GM12878 (cell line): Measurements from ENCODE around the gene TNKS1BP1. TPM values are rescaled to one million over a fixed set of nuclear protein-coding genes. Genes with fewer than 3 reads are reported as not detected.

Source experiments
- ATAC-seq: fragments of 200-7000 bp; cut with Tn5 transposase; 3 replicates; pipeline ENCODE4 v1.9.1; 2020; ENCODE audit warnings: mild to moderate bottlenecking, moderate library complexity
- BruUV-seq: library from RNA; stranded (reverse); fragments of 400-500 nt; replicated peaks from 2 replicates; lab custom pipeline; 2021; lab: Mats Ljungman, UMichigan
- CTCF ChIA-PET: fragments of 300-600 bp; sonication (Branson Sonifier 250); formaldehyde crosslinking; extraction: SDS; loops from one replicate; lab custom pipeline; 2021; ENCODE audit warnings: inconsistent platforms; lab: Yijun Ruan, JAX
- POLR2A ChIA-PET: fragments of 350-600 bp; formaldehyde crosslinking; extraction: SDS; loops from one replicate; lab custom pipeline; 2021; ENCODE audit warnings: inconsistent platforms; lab: Charles Lee
- RAD21 ChIA-PET: fragments of 300-600 bp; sonication (Branson Sonifier 250); formaldehyde crosslinking; loops from one replicate; lab custom pipeline; 2023; ENCODE audit warnings: antibody characterized with exemption; ENCODE audit not compliant: unreplicated experiment; lab: Charles Lee
- SMC1A ChIA-PET: fragments of 300-600 bp; sonication (Branson Sonifier 250); formaldehyde crosslinking; loops from one replicate; lab custom pipeline; 2023; ENCODE audit not compliant: unreplicated experiment, uncharacterized antibody; lab: Charles Lee
- DNase-seq: peaks from one replicate; pipeline ENCODE4 v3.0.0-alpha.2; 2011; ENCODE audit warnings: low read depth, low spot score
- FAIRE-seq: peaks from 3 replicates; lab custom pipeline; 2011; peaks lifted over from hg19 to GRCh38; lab: Jason Lieb, UNC
- H2AFZ ChIP-seq: 2 replicates; pipeline ENCODE4 v1.6.0; 2011; ENCODE audit warnings: low read depth, low read length, control low read depth; ENCODE audit not compliant: control insufficient read depth
- H3K27ac ChIP-seq: 2 replicates; pipeline ENCODE4 v1.5.1; 2011; ENCODE audit warnings: control low read depth; ENCODE audit not compliant: control insufficient read depth, insufficient read depth
- H3K27me3 ChIP-seq, 2 experiments: replicated peaks in 1 of 2; 2 replicates each; pipeline versions ENCODE4 v1.6.0 to v1.6.1; 2011; ENCODE audit warnings: low read length in 1 of 2; ENCODE audit not compliant: control insufficient read depth in 2 of 2, insufficient read depth in 2 of 2
- H3K36me3 ChIP-seq, 2 experiments: 2 replicates each; pipeline ENCODE4 v1.5.1; 2011; ENCODE audit warnings: low read length in 1 of 2; ENCODE audit not compliant: control insufficient read depth in 2 of 2, insufficient read depth in 2 of 2
- H3K4me1 ChIP-seq: 2 replicates; pipeline ENCODE4 v1.6.1; 2011; ENCODE audit warnings: mild to moderate bottlenecking, low read length, moderate library complexity, mixed read lengths; ENCODE audit not compliant: control insufficient read depth, insufficient read depth
- H3K4me2 ChIP-seq: 2 replicates; pipeline ENCODE4 v1.6.0; 2011; ENCODE audit warnings: control low read depth; ENCODE audit not compliant: control insufficient read depth, insufficient read depth
- H3K4me3 ChIP-seq: fragments of 200-600 bp; sonication (generic); 2 replicates; pipeline ENCODE4 v1.5.1; 2016
- H3K79me2 ChIP-seq: 2 replicates; pipeline ENCODE4 v1.6.0; 2011; ENCODE audit warnings: low read length; ENCODE audit not compliant: control insufficient read depth, insufficient read depth
- H3K9ac ChIP-seq: 2 replicates; pipeline ENCODE4 v1.8.0; 2011; ENCODE audit warnings: low read length, control low read depth, mixed read lengths; ENCODE audit not compliant: control insufficient read depth, insufficient read depth
- H3K9me3 ChIP-seq: replicated peaks from 3 replicates; pipeline ENCODE4 v1.5.1; 2011; ENCODE audit warnings: mild to moderate bottlenecking, low read length; ENCODE audit not compliant: control insufficient read depth, insufficient read depth
- H4K20me1 ChIP-seq: 2 replicates; pipeline ENCODE4 v1.6.0; 2011; ENCODE audit not compliant: control insufficient read depth, insufficient read depth
- BCLAF1 ChIP-seq: fragments of 450-650 bp; IDR thresholded peaks from 2 replicates; pipeline ENCODE4 v1.6.1; 2017; ENCODE audit warnings: antibody characterized with exemption, mild to moderate bottlenecking, moderate library complexity
- CEBPB ChIP-seq, 2 experiments: fragments of 150-350 bp in 1 of 2; IDR thresholded peaks; 2 replicates each; pipeline ENCODE4 v1.6.1; 2012 to 2014; ENCODE audit warnings: low read depth in 2 of 2, low read length in 2 of 2, borderline replicate concordance in 1 of 2, inconsistent platforms in 1 of 2
- CREB1 ChIP-seq: IDR thresholded peaks from 2 replicates; pipeline ENCODE4 v1.6.1; 2012; ENCODE audit warnings: low read depth, mild to moderate bottlenecking, inconsistent platforms
- EED ChIP-seq: sonication (generic); IDR thresholded peaks from 2 replicates; pipeline ENCODE4 v1.6.1; 2016; ENCODE audit warnings: antibody characterized with exemption, low read depth
- GABPA ChIP-seq: IDR thresholded peaks from 2 replicates; pipeline ENCODE4 v1.6.1; 2014; ENCODE audit warnings: antibody characterized with exemption, low read depth, mild to moderate bottlenecking, inconsistent platforms
- KDM1A ChIP-seq: fragments of 200-600 bp; sonication (generic); IDR thresholded peaks from 2 replicates; pipeline ENCODE4 v1.6.1; 2016; ENCODE audit warnings: borderline replicate concordance
- RFX5 ChIP-seq: IDR thresholded peaks from 2 replicates; pipeline ENCODE4 v1.6.1; 2011; ENCODE audit warnings: low read depth, low read length, improper control_type of control experiment
- SMAD1 ChIP-seq: fragments of 450-650 bp; IDR thresholded peaks from 2 replicates; pipeline ENCODE4 v1.6.1; 2018; ENCODE audit warnings: mild to moderate bottlenecking, low read depth; ENCODE audit not compliant: partially characterized antibody
- whole genome bisulfite sequencing: methylation state at CpG from one replicate; pipeline ENCODE4 v1.1.6; 2016; ENCODE audit warnings: low lambda C conversion rate; ENCODE audit not compliant: insufficient replicate concordance, insufficient coverage; ENCODE audit errors: missing lambda C conversion rate; 5-methylcytosine and 5-hydroxymethylcytosine counted together
- in situ Hi-C: fragments of 300-500 bp; cut with MboI; formaldehyde crosslinking; loops from 9 replicates; pipeline ENCODE4 v1.14.3; 2018; ENCODE audit warnings: mixed read lengths
- intact Hi-C: fragments of 100-400 bp; cut with micrococcal nuclease; formaldehyde crosslinking; loops from one replicate; pipeline ENCODE4 v1.14.2; 2022; ENCODE audit not compliant: unreplicated experiment
- polyA plus RNA-seq, 11 experiments: library from polyadenylated mRNA; depleted of rRNA in 4 of 11; unstranded in 6 of 11; stranded (reverse) in 5 of 11; fragments of >200 nt; fragmentation: Nextera tagmentation in 4 of 11; fragmentation: Illumina TruSeq in 1 of 11; extraction: Ambion mirVana in 4 of 11; extraction: Trizol in 1 of 11; gene quantifications; 1 replicate in 1 of 11; 2 replicates in 10 of 11; pipeline versions ENCODE4 v1.2.1 to v1.2.3, GENCODE V29; 2011 to 2016; ENCODE audit warnings: inconsistent platforms in 2 of 11, missing spikeins in 2 of 11, low read depth in 1 of 11
- total RNA-seq, 4 experiments: library from RNA; depleted of rRNA in 3 of 4; stranded (reverse); fragments of >200 nt in 3 of 4; fragmentation: Illumina TruSeq in 1 of 4; extraction: Trizol in 1 of 4; gene quantifications; 2 replicates each; pipeline versions ENCODE4 v1.2.1 to v1.2.3, GENCODE V29; 2013 to 2021
- TF ChIP-seq, protein P1 (sequence below): IDR thresholded peaks from 2 replicates; pipeline ENCODE4 v1.6.1; 2011; ENCODE audit warnings: low read depth, mild to moderate bottlenecking, low read length, moderate library complexity, borderline replicate concordance; ENCODE audit errors: extremely low read depth
- TF ChIP-seq, protein P2 (sequence below): fragments of 450-650 bp; IDR thresholded peaks from 2 replicates; pipeline ENCODE4 v1.6.1; 2017; ENCODE audit warnings: mild to moderate bottlenecking, low read depth, inconsistent platforms; ENCODE audit not compliant: poor library complexity, severe bottlenecking
- TF ChIP-seq, protein P3 (sequence below): IDR thresholded peaks from 2 replicates; pipeline ENCODE4 v1.6.1; 2011; ENCODE audit warnings: borderline replicate concordance, low read depth, mild to moderate bottlenecking, moderate library complexity, mixed read lengths, low read length; ENCODE audit not compliant: insufficient read depth; ENCODE audit errors: extremely low read length
- TF ChIP-seq, protein P4 (sequence below): IDR thresholded peaks from 2 replicates; pipeline ENCODE4 v1.6.1; 2012; ENCODE audit warnings: improper control_type of control experiment, low read depth, low read length; ENCODE audit not compliant: insufficient replicate concordance

Gene TNKS1BP1
- total and polyA plus RNA-seq, 10 of the 15 experiments (the other 5 are each of a cell fraction or from before 2014, with no cell fraction given), result 0.26 to 15.8 (median 4.3) TPM

GRCh38 chr11:57360991-57361390, 36.2 kb upstream of the TNKS1BP1 start:
- no peak overlapping the region for H3K4me3 ChIP-seq
- H3K4me2 ChIP-seq, result no peak overlapping the region
- RAD21 ChIA-PET, result no interaction called here
- no peaks in the 10 kb centered on the region for H3K36me3 ChIP-seq
- SMC1A ChIA-PET, result no interaction called here
- H3K9me3 ChIP-seq, result no peaks in the 10 kb centered on the region
- no peak overlapping the region for H3K27ac ChIP-seq
- POLR2A ChIA-PET, result no interaction called here
- no peak overlapping the region for H3K9ac ChIP-seq
- CTCF ChIA-PET, result interaction anchor here (0.6 to 1.8 kb wide), 6 partner anchors 13 to 283 kb away, joined by 3 to 4 read pairs (median 4); no protein-coding TSS in a partner anchor
- intact Hi-C loops, result no loop called here
- H2AFZ ChIP-seq, result no peak overlapping the region
- in situ Hi-C loops, result no loop called here
- FAIRE-seq (no peak), DNase-seq (no peak), ATAC-seq (no peak)
- no TSS peak for BruUV-seq
- H3K79me2 ChIP-seq, result no peaks in the 10 kb centered on the region
- no peaks in the 10 kb centered on the region for H4K20me1 ChIP-seq
- peaks cover 0 to 3% of the 10 kb centered on the region in 2 experiments; a peak in 2 of 4 replicates for H3K27me3 ChIP-seq
- 78% methylated on average over 8 of the region's 8 CpGs for WGBS
- H3K4me1 ChIP-seq, result no peaks in the 10 kb centered on the region
- no peak for TF ChIP-seq KDM1A
- TF ChIP-seq EED, result no peak
- TF ChIP-seq SMAD1, result no peak
- TF ChIP-seq CEBPB (IDR thresholded peaks at IDR 0.05; ENCODE audit: borderline replicate concordance in 1 of 2, low read depth in 2 of 2, low read length in 2 of 2), result no peak
- TF ChIP-seq, protein P1, sequence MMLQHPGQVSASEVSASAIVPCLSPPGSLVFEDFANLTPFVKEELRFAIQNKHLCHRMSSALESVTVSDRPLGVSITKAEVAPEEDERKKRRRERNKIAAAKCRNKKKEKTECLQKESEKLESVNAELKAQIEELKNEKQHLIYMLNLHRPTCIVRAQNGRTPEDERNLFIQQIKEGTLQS, result no peak
- no peak for TF ChIP-seq GABPA
- TF ChIP-seq, protein P2, sequence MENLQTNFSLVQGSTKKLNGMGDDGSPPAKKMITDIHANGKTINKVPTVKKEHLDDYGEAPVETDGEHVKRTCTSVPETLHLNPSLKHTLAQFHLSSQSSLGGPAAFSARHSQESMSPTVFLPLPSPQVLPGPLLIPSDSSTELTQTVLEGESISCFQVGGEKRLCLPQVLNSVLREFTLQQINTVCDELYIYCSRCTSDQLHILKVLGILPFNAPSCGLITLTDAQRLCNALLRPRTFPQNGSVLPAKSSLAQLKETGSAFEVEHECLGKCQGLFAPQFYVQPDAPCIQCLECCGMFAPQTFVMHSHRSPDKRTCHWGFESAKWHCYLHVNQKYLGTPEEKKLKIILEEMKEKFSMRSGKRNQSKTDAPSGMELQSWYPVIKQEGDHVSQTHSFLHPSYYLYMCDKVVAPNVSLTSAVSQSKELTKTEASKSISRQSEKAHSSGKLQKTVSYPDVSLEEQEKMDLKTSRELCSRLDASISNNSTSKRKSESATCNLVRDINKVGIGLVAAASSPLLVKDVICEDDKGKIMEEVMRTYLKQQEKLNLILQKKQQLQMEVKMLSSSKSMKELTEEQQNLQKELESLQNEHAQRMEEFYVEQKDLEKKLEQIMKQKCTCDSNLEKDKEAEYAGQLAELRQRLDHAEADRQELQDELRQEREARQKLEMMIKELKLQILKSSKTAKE, result no peak
- no peak for TF ChIP-seq RFX5
- no peak for TF ChIP-seq BCLAF1
- TF ChIP-seq, protein P3, sequence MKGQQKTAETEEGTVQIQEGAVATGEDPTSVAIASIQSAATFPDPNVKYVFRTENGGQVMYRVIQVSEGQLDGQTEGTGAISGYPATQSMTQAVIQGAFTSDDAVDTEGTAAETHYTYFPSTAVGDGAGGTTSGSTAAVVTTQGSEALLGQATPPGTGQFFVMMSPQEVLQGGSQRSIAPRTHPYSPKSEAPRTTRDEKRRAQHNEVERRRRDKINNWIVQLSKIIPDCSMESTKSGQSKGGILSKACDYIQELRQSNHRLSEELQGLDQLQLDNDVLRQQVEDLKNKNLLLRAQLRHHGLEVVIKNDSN, result no peak
- TF ChIP-seq CREB1, result no peak
- TF ChIP-seq, protein P4, sequence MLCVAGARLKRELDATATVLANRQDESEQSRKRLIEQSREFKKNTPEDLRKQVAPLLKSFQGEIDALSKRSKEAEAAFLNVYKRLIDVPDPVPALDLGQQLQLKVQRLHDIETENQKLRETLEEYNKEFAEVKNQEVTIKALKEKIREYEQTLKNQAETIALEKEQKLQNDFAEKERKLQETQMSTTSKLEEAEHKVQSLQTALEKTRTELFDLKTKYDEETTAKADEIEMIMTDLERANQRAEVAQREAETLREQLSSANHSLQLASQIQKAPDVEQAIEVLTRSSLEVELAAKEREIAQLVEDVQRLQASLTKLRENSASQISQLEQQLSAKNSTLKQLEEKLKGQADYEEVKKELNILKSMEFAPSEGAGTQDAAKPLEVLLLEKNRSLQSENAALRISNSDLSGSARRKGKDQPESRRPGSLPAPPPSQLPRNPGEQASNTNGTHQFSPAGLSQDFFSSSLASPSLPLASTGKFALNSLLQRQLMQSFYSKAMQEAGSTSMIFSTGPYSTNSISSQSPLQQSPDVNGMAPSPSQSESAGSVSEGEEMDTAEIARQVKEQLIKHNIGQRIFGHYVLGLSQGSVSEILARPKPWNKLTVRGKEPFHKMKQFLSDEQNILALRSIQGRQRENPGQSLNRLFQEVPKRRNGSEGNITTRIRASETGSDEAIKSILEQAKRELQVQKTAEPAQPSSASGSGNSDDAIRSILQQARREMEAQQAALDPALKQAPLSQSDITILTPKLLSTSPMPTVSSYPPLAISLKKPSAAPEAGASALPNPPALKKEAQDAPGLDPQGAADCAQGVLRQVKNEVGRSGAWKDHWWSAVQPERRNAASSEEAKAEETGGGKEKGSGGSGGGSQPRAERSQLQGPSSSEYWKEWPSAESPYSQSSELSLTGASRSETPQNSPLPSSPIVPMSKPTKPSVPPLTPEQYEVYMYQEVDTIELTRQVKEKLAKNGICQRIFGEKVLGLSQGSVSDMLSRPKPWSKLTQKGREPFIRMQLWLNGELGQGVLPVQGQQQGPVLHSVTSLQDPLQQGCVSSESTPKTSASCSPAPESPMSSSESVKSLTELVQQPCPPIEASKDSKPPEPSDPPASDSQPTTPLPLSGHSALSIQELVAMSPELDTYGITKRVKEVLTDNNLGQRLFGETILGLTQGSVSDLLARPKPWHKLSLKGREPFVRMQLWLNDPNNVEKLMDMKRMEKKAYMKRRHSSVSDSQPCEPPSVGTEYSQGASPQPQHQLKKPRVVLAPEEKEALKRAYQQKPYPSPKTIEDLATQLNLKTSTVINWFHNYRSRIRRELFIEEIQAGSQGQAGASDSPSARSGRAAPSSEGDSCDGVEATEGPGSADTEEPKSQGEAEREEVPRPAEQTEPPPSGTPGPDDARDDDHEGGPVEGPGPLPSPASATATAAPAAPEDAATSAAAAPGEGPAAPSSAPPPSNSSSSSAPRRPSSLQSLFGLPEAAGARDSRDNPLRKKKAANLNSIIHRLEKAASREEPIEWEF, result no peak
